CD14-positive monocyte (primary cell): ENCODE results near the gene RAB40A. TPM values are rescaled to one million over a fixed set of nuclear protein-coding genes. Genes with fewer than 3 reads are reported as not detected.

Experiments used
- DNase-seq, 3 donors: peaks; one replicate each; pipeline ENCODE4 v3.0.0-alpha.2; 2011 to 2022
- H2AFZ ChIP-seq: 2 replicates; pipeline ENCODE4 v1.6.0; 2012; ENCODE audit warnings: mild to moderate bottlenecking, low read depth, low read length, inconsistent platforms; ENCODE audit not compliant: insufficient read depth, poor library complexity, severe bottlenecking
- H3K27ac ChIP-seq, 2 donors: 1 replicate in 1 of 2; 2 replicates in 1 of 2; pipeline ENCODE4 v1.5.1; 2012 to 2013; ENCODE audit warnings: low read length in 2 of 2, control low read depth in 1 of 2, inconsistent platforms in 1 of 2, low read depth in 1 of 2, mild to moderate bottlenecking in 1 of 2
- H3K27me3 ChIP-seq, 2 donors: one replicate each; pipeline versions ENCODE4 v1.6.0 to v1.6.1; 2011 to 2013; ENCODE audit warnings: low read length in 2 of 2; ENCODE audit not compliant: control insufficient read depth in 2 of 2, insufficient read depth in 2 of 2
- H3K36me3 ChIP-seq, 2 donors: replicated peaks in 1 of 2; 1 replicate in 1 of 2; 2 replicates in 1 of 2; pipeline versions ENCODE4 v1.5.1 to v1.6.1; 2012 to 2013; ENCODE audit warnings: low read length in 2 of 2, control low read depth in 1 of 2, inconsistent platforms in 1 of 2, mild to moderate bottlenecking in 1 of 2; ENCODE audit not compliant: insufficient read depth in 2 of 2, control insufficient read depth in 1 of 2
- H3K4me1 ChIP-seq, 2 donors: 1 replicate in 1 of 2; 2 replicates in 1 of 2; pipeline versions ENCODE4 v1.5.1 to v1.6.1; 2012 to 2013; ENCODE audit warnings: low read length in 2 of 2, control low read depth in 1 of 2, inconsistent platforms in 1 of 2, mild to moderate bottlenecking in 1 of 2, moderate library complexity in 1 of 2; ENCODE audit not compliant: insufficient read depth in 2 of 2, control insufficient read depth in 1 of 2
- H3K4me2 ChIP-seq: replicated peaks from 2 replicates; pipeline ENCODE3; 2012; ENCODE audit warnings: low read length, moderate library complexity, mild to moderate bottlenecking; ENCODE audit not compliant: poor library complexity, severe bottlenecking; ENCODE audit errors: extremely low read depth
- H3K4me3 ChIP-seq, 3 experiments: fragments of 200-600 bp in 1 of 3; sonication (generic) in 1 of 3; replicated peaks in 1 of 3; 1 replicate in 2 of 3; 2 replicates in 1 of 3; pipeline ENCODE4 v1.5.1; 2011 to 2013; ENCODE audit warnings: low read length in 3 of 3, mild to moderate bottlenecking in 3 of 3, control low read depth in 2 of 3, low read depth in 2 of 3, inconsistent platforms in 1 of 3, moderate library complexity in 1 of 3
- H3K79me2 ChIP-seq: 2 replicates; pipeline ENCODE4 v1.6.0; 2012; ENCODE audit warnings: mild to moderate bottlenecking, control low read depth, inconsistent platforms, low read length, moderate library complexity; ENCODE audit not compliant: insufficient read depth
- H3K9ac ChIP-seq: 2 replicates; pipeline ENCODE4 v1.6.0; 2017; ENCODE audit warnings: low read length, mild to moderate bottlenecking; ENCODE audit not compliant: insufficient read depth, poor library complexity, severe bottlenecking
- H3K9me3 ChIP-seq, 2 donors: replicated peaks in 1 of 2; 1 replicate in 1 of 2; 2 replicates in 1 of 2; pipeline versions ENCODE4 v1.5.1 to v1.6.1; 2012 to 2013; ENCODE audit warnings: low read length in 2 of 2, control low read depth in 1 of 2; ENCODE audit not compliant: control insufficient read depth in 1 of 2, insufficient read depth in 1 of 2
- H4K20me1 ChIP-seq: 2 replicates; pipeline ENCODE4 v1.6.0; 2012; ENCODE audit warnings: mild to moderate bottlenecking, low read length, control low read depth, moderate library complexity; ENCODE audit not compliant: insufficient read depth
- H3K27ac Mint-ChIP-seq, 7 donors: one replicate each; pipeline ENCODE4 v1.8.0; 2020; ENCODE audit warnings: mild to moderate bottlenecking in 7 of 7, mixed read lengths in 7 of 7, moderate library complexity in 6 of 7, inconsistent platforms in 2 of 7
- H3K27me3 Mint-ChIP-seq, 3 donors: one replicate each; pipeline ENCODE4 v1.8.0; 2021 to 2022; ENCODE audit warnings: low read depth in 3 of 3, mild to moderate bottlenecking in 3 of 3, mixed read lengths in 3 of 3, moderate library complexity in 3 of 3, inconsistent platforms in 1 of 3
- H3K36me3 Mint-ChIP-seq, 2 donors: one replicate each; pipeline ENCODE4 v1.8.0; 2020; ENCODE audit warnings: mixed read lengths in 2 of 2, inconsistent platforms in 1 of 2, mild to moderate bottlenecking in 1 of 2
- H3K4me1 Mint-ChIP-seq: one replicate; pipeline ENCODE4 v1.8.0; 2020; ENCODE audit warnings: mild to moderate bottlenecking, mixed read lengths
- H3K4me3 Mint-ChIP-seq, 2 donors: one replicate each; pipeline ENCODE4 v1.8.0; 2020; ENCODE audit warnings: mild to moderate bottlenecking in 2 of 2, mixed read lengths in 2 of 2, moderate library complexity in 1 of 2
- H3K9me3 Mint-ChIP-seq, 7 donors: one replicate each; pipeline ENCODE4 v1.8.0; 2020 to 2022; ENCODE audit warnings: mixed read lengths in 7 of 7, mild to moderate bottlenecking in 6 of 7, moderate library complexity in 6 of 7, inconsistent platforms in 2 of 7
- WGBS: methylation state at CpG from one replicate; pipeline ENCODE4 v1.1.5; 2013; ENCODE audit warnings: missing lambda C conversion rate; ENCODE audit not compliant: insufficient coverage; 5-methylcytosine and 5-hydroxymethylcytosine counted together
- intact Hi-C, 2 donors: fragments of 100-400 bp; cut with micrococcal nuclease; formaldehyde crosslinking; loops; one replicate each; pipeline versions ENCODE4 v1.15.0 to v1.15.1; 2023
- polyA plus RNA-seq, 3 donors: library from polyadenylated mRNA; depleted of rRNA in 1 of 3; unstranded in 2 of 3; stranded (reverse) in 1 of 3; fragments of 300-500 nt in 2 of 3; fragments of >200 nt in 1 of 3; fragmentation: Illumina TruSeq in 2 of 3; gene quantifications; 1 replicate in 2 of 3; 2 replicates in 1 of 3; pipeline ENCODE4 v1.2.3, GENCODE V29; 2012 to 2021
- TF ChIP-seq, protein P1 (sequence below): fragments of 200-600 bp; IDR thresholded peaks from one replicate; pipeline ENCODE4 v1.8.0; 2022; ENCODE audit warnings: antibody characterized with exemption, mild to moderate bottlenecking

RAB40A gene
- polyA plus RNA-seq, 3 donors: not detected

- Mint-ChIP-seq H3K9me3 (no peaks in the 10 kb centered on the region), H3K4me1 (peaks cover 4% of the 10 kb centered on the region), H3K36me3 (no peaks in the 10 kb centered on the region), H3K27me3 (peaks cover 0 to 4% (median 0%) of the 10 kb centered on the region in 3 donors), H3K4me3 (no peak overlapping the region), H3K27ac (no peak overlapping the region)
- TF ChIP-seq, protein P1, sequence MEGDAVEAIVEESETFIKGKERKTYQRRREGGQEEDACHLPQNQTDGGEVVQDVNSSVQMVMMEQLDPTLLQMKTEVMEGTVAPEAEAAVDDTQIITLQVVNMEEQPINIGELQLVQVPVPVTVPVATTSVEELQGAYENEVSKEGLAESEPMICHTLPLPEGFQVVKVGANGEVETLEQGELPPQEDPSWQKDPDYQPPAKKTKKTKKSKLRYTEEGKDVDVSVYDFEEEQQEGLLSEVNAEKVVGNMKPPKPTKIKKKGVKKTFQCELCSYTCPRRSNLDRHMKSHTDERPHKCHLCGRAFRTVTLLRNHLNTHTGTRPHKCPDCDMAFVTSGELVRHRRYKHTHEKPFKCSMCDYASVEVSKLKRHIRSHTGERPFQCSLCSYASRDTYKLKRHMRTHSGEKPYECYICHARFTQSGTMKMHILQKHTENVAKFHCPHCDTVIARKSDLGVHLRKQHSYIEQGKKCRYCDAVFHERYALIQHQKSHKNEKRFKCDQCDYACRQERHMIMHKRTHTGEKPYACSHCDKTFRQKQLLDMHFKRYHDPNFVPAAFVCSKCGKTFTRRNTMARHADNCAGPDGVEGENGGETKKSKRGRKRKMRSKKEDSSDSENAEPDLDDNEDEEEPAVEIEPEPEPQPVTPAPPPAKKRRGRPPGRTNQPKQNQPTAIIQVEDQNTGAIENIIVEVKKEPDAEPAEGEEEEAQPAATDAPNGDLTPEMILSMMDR: no peak
- H3K4me3 ChIP-seq: no peak overlapping the region
- peaks cover 3% of the 10 kb centered on the region in 2 donors for H3K4me1 ChIP-seq
- H3K79me2 ChIP-seq: no peaks in the 10 kb centered on the region
- no peak overlapping the region for H2AFZ ChIP-seq
- 100% methylated on average over 4 of the region's 6 CpGs for WGBS
- H3K4me2 ChIP-seq: no peak overlapping the region
- no peaks in the 10 kb centered on the region for H3K9me3 ChIP-seq
- no peak for DNase-seq
- H3K9ac ChIP-seq: no peak overlapping the region
- intact Hi-C loops: loop anchor here (5.0 kb wide), 2 partner anchors 286 to 291 kb away; no protein-coding TSS in a partner anchor
- H3K27me3 ChIP-seq: no peaks in the 10 kb centered on the region
- no peaks in the 10 kb centered on the region for H4K20me1 ChIP-seq
- H3K27ac ChIP-seq: no peak overlapping the region
- no peaks in the 10 kb centered on the region for H3K36me3 ChIP-seq
These were observed 11.7 kb upstream of the RAB40A start for GRCh38 chrX:103531002-103531401.

GRCh38 chrX:103530545-103530944 lies 11.3 kb upstream of the RAB40A start:
- H3K4me1 ChIP-seq: peaks cover 3% of the 10 kb centered on the region in 2 donors
- H3K27ac Mint-ChIP-seq: no peak overlapping the region
- H3K4me2 ChIP-seq: no peak overlapping the region
- no peak overlapping the region for H3K4me3 ChIP-seq
- no peak overlapping the region for H3K4me3 Mint-ChIP-seq
- H3K79me2 ChIP-seq: no peaks in the 10 kb centered on the region
- peaks cover 0 to 4% (median 0%) of the 10 kb centered on the region in 3 donors for H3K27me3 Mint-ChIP-seq
- H3K36me3 Mint-ChIP-seq: no peaks in the 10 kb centered on the region
- no peaks in the 10 kb centered on the region for H4K20me1 ChIP-seq
- H3K27me3 ChIP-seq: no peaks in the 10 kb centered on the region
- H3K36me3 ChIP-seq: no peaks in the 10 kb centered on the region
- WGBS: no CpG with 5 or more reads among the region's 1 CpG
- peaks cover 4% of the 10 kb centered on the region for H3K4me1 Mint-ChIP-seq
- no peak overlapping the region for H3K9ac ChIP-seq
- H3K9me3 ChIP-seq: no peaks in the 10 kb centered on the region
- no peak overlapping the region for H2AFZ ChIP-seq
- no peak overlapping the region for H3K27ac ChIP-seq
- no peaks in the 10 kb centered on the region for H3K9me3 Mint-ChIP-seq
- intact Hi-C loops: loop anchor here (5.0 kb wide), 2 partner anchors 287 to 292 kb away; no protein-coding TSS in a partner anchor
- TF ChIP-seq, protein P1: no peak
- no peak for DNase-seq
